Measurements from ENCODE around the gene SREBF2. TPM values are rescaled to one million over a fixed set of nuclear protein-coding genes. Genes with fewer than 3 reads are reported as not detected.

Gene SREBF2
- total and polyA plus RNA-seq, 2 of the 8 experiments (the other 6 are each of a cell fraction or from before 2014, with no cell fraction given) = 125 to 144 TPM

- Histone ChIP-seq H3K79me1 (ENCODE audit: low read depth, low read length) (peaks cover 8% of the 10 kb centered on the region), H3K56ac (replicated peaks; ENCODE audit: insufficient read length, low read depth, low read length) (no peak overlapping the region), H3K23ac (ENCODE audit: insufficient read length) (no peak overlapping the region), H2BK12ac (ENCODE audit: low read depth, low read length) (no peak overlapping the region), H2BK5ac (ENCODE audit: low read depth, low read length) (peak overlapping the region; percentile 20; the same call in 1 of the 2 replicates), H2AFZ (ENCODE audit: low read length) (no peak overlapping the region), H3K23me2 (ENCODE audit: low read depth, low read length) (no peaks in the 10 kb centered on the region), H3K4me2 (ENCODE audit: insufficient read depth in 1 of 2, low read depth in 2 of 2, low read length in 2 of 2) (no peak overlapping the region), H3K9ac (replicated peaks in 1 of 4; ENCODE audit: extremely low read depth in 1 of 4, low read depth in 3 of 4, low read length in 3 of 4) (no peak overlapping the region; a peak in 1 of 7 replicates), H3K36me3 (ENCODE audit: control insufficient read depth in 2 of 4, insufficient read depth in 4 of 4, low read length in 3 of 4) (peaks cover 0 to 4% (median 0%) of the 10 kb centered on the region in 4 experiments; a peak in 1 of 8 replicates), H3K9me3 (ENCODE audit: insufficient read depth in 2 of 2, low read depth in 1 of 2, low read length in 1 of 2) (no peaks in the 10 kb centered on the region), H2AK5ac (ENCODE audit: low read depth, low read length) (no peak overlapping the region), H2BK120ac (replicated peaks; ENCODE audit: low read depth, low read length) (no peak overlapping the region), H4K5ac (ENCODE audit: insufficient read length, low read depth, low read length) (no peak overlapping the region), H2BK15ac (ENCODE audit: low read length) (no peak overlapping the region), H2BK20ac (ENCODE audit: low read length) (no peak overlapping the region), H3K27me3 (replicated peaks in 1 of 4; ENCODE audit: control insufficient read depth in 3 of 4, extremely low read depth in 1 of 4, insufficient read depth in 3 of 4, low read length in 3 of 4) (no peaks in the 10 kb centered on the region; a peak in 1 of 7 replicates), H3K79me2 (ENCODE audit: control insufficient read depth in 1 of 2, insufficient read depth in 2 of 2, low read length in 2 of 2) (no peaks in the 10 kb centered on the region; a peak in 1 of 4 replicates), H3K4me1 (replicated peaks in 1 of 4; ENCODE audit: control insufficient read depth in 3 of 4, insufficient read depth in 4 of 4, low read length in 3 of 4) (peaks cover 2 to 11% (median 6%) of the 10 kb centered on the region in 4 experiments), H4K8ac (ENCODE audit: extremely low read depth, insufficient read depth, low read length) (no peak overlapping the region), H3K18ac (ENCODE audit: extremely low read depth, low read length) (no peak overlapping the region), H4K91ac (replicated peaks; ENCODE audit: insufficient read length, low read length) (no peak overlapping the region), H3K4me3 (ENCODE audit: extremely low read depth in 1 of 4, insufficient read depth in 2 of 4, low read depth in 3 of 4, low read length in 4 of 4) (no peak overlapping the region), H3K4ac (replicated peaks; ENCODE audit: insufficient read length, low read depth, low read length) (no peak overlapping the region), H3K27ac (ENCODE audit: low read depth, low read length) (no peak overlapping the region), H4K20me1 (replicated peaks in 1 of 2; ENCODE audit: control insufficient read depth in 1 of 2, insufficient read depth in 2 of 2, low read length in 2 of 2) (peaks cover 0 to 8% of the 10 kb centered on the region in 2 experiments), H3K14ac (ENCODE audit: insufficient read length) (no peak overlapping the region)
- CTCF ChIA-PET (ENCODE audit: partially characterized antibody) = interaction anchor here (0.8 to 2.7 kb wide), 8 partner anchors 31 to 327 kb away, joined by 3 to 12 read pairs (median 4); partner anchors contain the start of gene CENPM
- DNase-seq (ENCODE audit: low read depth in 1 of 2, low spot score in 2 of 2) (no peak), FAIRE-seq (no peak)
- POLR2A ChIA-PET (ENCODE audit: partially characterized antibody) = interaction anchor here (0.7 to 2.5 kb wide), 5 partner anchors 11 to 31 kb away, joined by 3 to 9 read pairs (median 3); partner anchors contain the start of gene CCDC134
- 88% methylated on average over 3 of the region's 3 CpGs; no CpG with 5 or more reads in 1 of the 2 experiments for WGBS, 2 experiments (ENCODE audit: extremely low coverage in 1 of 2, insufficient coverage in 1 of 2, insufficient read length in 1 of 2, insufficient replicate concordance in 2 of 2, low coverage in 1 of 2, low lambda C conversion rate in 2 of 2, missing lambda C conversion rate in 1 of 2)
- TF ChIP-seq SP1 (IDR thresholded peaks at IDR 0.05; ENCODE audit: low read depth, low read length) (no peak), POLR2AphosphoS5 (IDR thresholded peaks at IDR 0.05; ENCODE audit: low read depth, low read length) (no peak), EZH2 (IDR thresholded peaks at IDR 0.05; ENCODE audit: low read depth, low read length, severe bottlenecking) (no peak), SUZ12 (IDR thresholded peaks at IDR 0.05; ENCODE audit: low read length) (no peak), MAX (IDR thresholded peaks at IDR 0.05) (no peak), RBBP5 (IDR thresholded peaks at IDR 0.05; ENCODE audit: borderline replicate concordance, low read depth, low read length) (no peak), JUN (IDR thresholded peaks at IDR 0.05; ENCODE audit: low read depth, low read length) (no peak), HDAC6 (IDR thresholded peaks at IDR 0.05; ENCODE audit: low read depth, low read length) (no peak), YY1 (IDR thresholded peaks at IDR 0.05; ENCODE audit: low read depth, low read length) (no peak), EGR1 (IDR thresholded peaks at IDR 0.05; ENCODE audit: borderline replicate concordance, low read depth, low read length) (no peak), POU5F1 (IDR thresholded peaks at IDR 0.05; ENCODE audit: low read depth, low read length) (no peak), CBX8 (IDR thresholded peaks at IDR 0.05; ENCODE audit: borderline replicate concordance, low read depth, low read length) (no peak), SIX5 (IDR thresholded peaks at IDR 0.05; ENCODE audit: low read depth, low read length) (no peak), JUND (IDR thresholded peaks at IDR 0.05; ENCODE audit: low read length) (no peak)
These were observed 6.9 kb upstream of the SREBF2 start for GRCh38 chr22:41826021-41826420.

Measured in H1 (cell line).